Kidney (tissue), 14 donors: ENCODE data around the gene F2RL2. TPM values are rescaled to one million over a fixed set of nuclear protein-coding genes. Genes with fewer than 3 reads are reported as not detected.

ENCODE experiments used
- DNase-seq, 5 donors: peaks; one replicate each; pipeline ENCODE4 v3.0.0-alpha.2; 2013 to 2020
- FAIRE-seq: peaks from 2 replicates; lab custom pipeline; 2012; peaks lifted over from hg19 to GRCh38; lab: Jason Lieb, UNC
- H3K27ac ChIP-seq, 2 donors: one replicate each; pipeline ENCODE4 v1.7.0; 2013; ENCODE audit warnings: low read depth in 2 of 2, low read length in 2 of 2, inconsistent platforms in 1 of 2
- H3K27me3 ChIP-seq: one replicate; pipeline ENCODE4 v1.7.1; 2013; ENCODE audit warnings: low read length, inconsistent platforms; ENCODE audit not compliant: control insufficient read depth, insufficient read depth
- H3K36me3 ChIP-seq, 3 donors: one replicate each; pipeline versions ENCODE4 v1.7.0 to v1.7.1; 2013; ENCODE audit warnings: low read length in 3 of 3, control low read depth in 1 of 3, inconsistent platforms in 1 of 3; ENCODE audit not compliant: insufficient read depth in 3 of 3, control insufficient read depth in 2 of 3
- H3K4me1 ChIP-seq, 3 donors: one replicate each; pipeline versions ENCODE4 v1.7.0 to v1.7.1; 2013; ENCODE audit warnings: low read length in 3 of 3, inconsistent platforms in 1 of 3, low read depth in 1 of 3; ENCODE audit not compliant: control insufficient read depth in 2 of 3, insufficient read depth in 2 of 3
- H3K4me3 ChIP-seq, 3 donors: one replicate each; pipeline versions ENCODE4 v1.7.0 to v1.8.1; 2013; ENCODE audit warnings: low read length in 3 of 3, control low read depth in 1 of 3, inconsistent platforms in 1 of 3
- H3K9ac ChIP-seq, 3 donors: one replicate each; pipeline versions ENCODE4 v1.7.0 to v1.7.1; 2013; ENCODE audit warnings: low read length in 3 of 3, control low read depth in 1 of 3, inconsistent platforms in 1 of 3
- H3K9me3 ChIP-seq, 3 donors: one replicate each; pipeline versions ENCODE4 v1.7.0 to v1.7.1; 2013; ENCODE audit warnings: low read length in 3 of 3, control low read depth in 1 of 3, inconsistent platforms in 1 of 3; ENCODE audit not compliant: control insufficient read depth in 2 of 3, insufficient read depth in 1 of 3
- intact Hi-C: fragments of 100-400 bp; cut with DNase I; formaldehyde crosslinking; loops from one replicate; pipeline ENCODE4 v1.11.1; 2022
- polyA plus RNA-seq: library from polyadenylated mRNA; stranded (reverse); fragments of 350-450 nt; fragmentation: Illumina TruSeq; extraction: RNeasy Lipid Tissue Mini Kit (QIAGEN cat#74804); gene quantifications from one replicate; pipeline ENCODE4 v1.2.3, GENCODE V29; 2014; ENCODE audit warnings: low read depth, low replicate concordance; ENCODE audit not compliant: insufficient read depth
- total RNA-seq: library from RNA; stranded (reverse); fragmentation: NEBNext Ultra II Directional; extraction: Animal tissue kit (Norgen Biotek cat#: 25700); gene quantifications from one replicate; pipeline ENCODE4 v1.2.1, GENCODE V29; 2021
- TF ChIP-seq, protein P1 (sequence below): IDR thresholded peaks from 3 replicates; pipeline ENCODE4 v1.5.1; 2012; ENCODE audit warnings: mild to moderate bottlenecking, moderate library complexity, borderline replicate concordance; ENCODE audit not compliant: insufficient read depth; ENCODE audit errors: extremely low read depth
- donor health status: control.
- donor health status: control.
- donor health status: control.
- donor health status: control.
- donor health status: control.
- donor health status: DM: yes; HTN: yes; CAD: no.
- donor health status: Normal renal cell carcinoma (clear cell type).

The F2RL2 gene
- total and polyA plus RNA-seq, 2 donors from 2014 or later = 0.32 to 0.44 TPM

DNA sequence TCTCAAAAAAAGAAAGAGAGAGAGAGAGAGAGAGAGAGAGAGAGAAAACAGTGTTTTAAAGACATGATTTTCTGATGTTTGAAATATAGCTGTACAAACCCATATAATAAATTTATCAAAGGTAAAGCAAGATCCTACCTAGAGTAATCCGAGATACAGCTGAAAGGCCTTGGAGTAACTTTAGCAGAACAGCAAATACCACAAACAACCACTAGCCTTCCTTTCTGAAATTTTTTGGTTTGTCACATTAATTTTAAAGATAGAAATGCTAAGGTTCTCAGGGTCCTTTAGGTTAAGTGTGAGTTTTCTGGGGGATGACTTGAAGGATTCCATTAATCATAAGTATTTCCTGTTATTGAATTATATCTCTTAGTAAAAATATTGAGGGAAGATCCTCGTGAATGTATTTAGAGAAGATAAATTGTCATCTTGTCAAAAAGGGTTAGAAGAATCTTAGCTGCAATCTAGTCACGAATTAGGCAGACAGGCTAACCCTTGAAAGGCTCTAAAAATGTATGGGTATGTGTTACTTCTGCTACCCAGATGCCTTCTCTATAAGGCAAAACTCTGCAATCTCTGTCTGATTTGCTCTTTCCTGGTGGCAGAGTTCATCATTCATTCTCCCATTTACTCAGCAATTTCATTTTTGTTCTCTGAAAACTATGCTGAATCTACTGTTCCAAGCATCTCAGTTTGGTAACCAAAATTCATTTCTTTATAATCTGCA, 27.3 kb downstream of the F2RL2 start:
- no peaks in the 10 kb centered on the region for H3K9me3 ChIP-seq
- no peak overlapping the region for H3K27ac ChIP-seq
- TF ChIP-seq, protein P1, sequence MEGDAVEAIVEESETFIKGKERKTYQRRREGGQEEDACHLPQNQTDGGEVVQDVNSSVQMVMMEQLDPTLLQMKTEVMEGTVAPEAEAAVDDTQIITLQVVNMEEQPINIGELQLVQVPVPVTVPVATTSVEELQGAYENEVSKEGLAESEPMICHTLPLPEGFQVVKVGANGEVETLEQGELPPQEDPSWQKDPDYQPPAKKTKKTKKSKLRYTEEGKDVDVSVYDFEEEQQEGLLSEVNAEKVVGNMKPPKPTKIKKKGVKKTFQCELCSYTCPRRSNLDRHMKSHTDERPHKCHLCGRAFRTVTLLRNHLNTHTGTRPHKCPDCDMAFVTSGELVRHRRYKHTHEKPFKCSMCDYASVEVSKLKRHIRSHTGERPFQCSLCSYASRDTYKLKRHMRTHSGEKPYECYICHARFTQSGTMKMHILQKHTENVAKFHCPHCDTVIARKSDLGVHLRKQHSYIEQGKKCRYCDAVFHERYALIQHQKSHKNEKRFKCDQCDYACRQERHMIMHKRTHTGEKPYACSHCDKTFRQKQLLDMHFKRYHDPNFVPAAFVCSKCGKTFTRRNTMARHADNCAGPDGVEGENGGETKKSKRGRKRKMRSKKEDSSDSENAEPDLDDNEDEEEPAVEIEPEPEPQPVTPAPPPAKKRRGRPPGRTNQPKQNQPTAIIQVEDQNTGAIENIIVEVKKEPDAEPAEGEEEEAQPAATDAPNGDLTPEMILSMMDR = no peak
- no peaks in the 10 kb centered on the region for H3K4me1 ChIP-seq
- no peak for FAIRE-seq
- no peaks in the 10 kb centered on the region for H3K27me3 ChIP-seq
- H3K9ac ChIP-seq = no peak overlapping the region
- no peaks in the 10 kb centered on the region for H3K36me3 ChIP-seq
- DNase-seq = no peak
- no peak overlapping the region for H3K4me3 ChIP-seq
- intact Hi-C loops = no loop called here

DNA sequence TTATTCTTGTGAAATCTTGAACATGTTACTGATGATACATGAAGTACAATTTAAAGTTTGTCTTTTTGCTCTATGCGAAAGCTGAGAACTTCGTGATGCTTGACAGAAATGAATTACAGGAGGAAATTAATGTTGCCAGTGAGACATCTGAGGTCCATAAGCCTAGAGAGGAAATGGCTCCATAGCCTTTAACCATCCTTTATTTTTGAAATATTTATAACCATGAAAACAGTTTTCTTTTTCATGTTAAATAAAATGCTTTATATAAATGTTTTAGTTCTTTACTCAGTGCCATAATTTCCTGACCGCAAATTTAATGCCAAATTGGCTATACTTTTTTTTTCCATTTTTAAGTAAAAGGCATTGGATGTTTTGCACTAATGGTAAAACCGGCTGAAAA, 29.1 kb downstream of the F2RL2 start:
- H3K36me3 ChIP-seq = peaks cover 2 to 5% (median 4%) of the 10 kb centered on the region in 3 donors
- intact Hi-C loops = no loop called here
- H3K27ac ChIP-seq = no peak overlapping the region
- H3K9me3 ChIP-seq = no peaks in the 10 kb centered on the region
- no peak overlapping the region for H3K9ac ChIP-seq
- peak in 2 of 5 donors; percentile 34 to 58 for DNase-seq
- TF ChIP-seq, protein P1 = no peak
- H3K4me3 ChIP-seq = no peak overlapping the region
- no peak for FAIRE-seq
- H3K27me3 ChIP-seq = no peaks in the 10 kb centered on the region
- H3K4me1 ChIP-seq = no peaks in the 10 kb centered on the region

DNA sequence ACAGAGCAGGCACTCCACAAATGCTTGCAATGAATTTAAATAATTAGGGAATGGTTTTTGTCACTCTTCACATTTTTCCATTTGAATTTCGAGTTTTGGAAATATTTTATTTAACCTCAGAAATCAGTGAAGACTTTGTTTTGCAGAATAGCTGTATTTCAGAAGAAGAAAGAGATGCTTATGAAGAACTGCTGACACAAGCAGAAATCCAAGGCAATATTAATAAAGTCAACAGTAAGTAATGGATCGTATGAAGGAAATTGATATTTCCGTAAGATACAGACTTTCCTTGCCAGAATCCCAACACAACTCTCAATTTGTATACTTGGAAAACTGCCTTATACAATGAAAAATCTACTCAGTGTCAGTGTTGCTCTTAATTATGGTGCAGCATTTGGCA, 30.5 kb downstream of the F2RL2 start:
- FAIRE-seq (no peak), DNase-seq (no peak)
- no peaks in the 10 kb centered on the region for H3K9me3 ChIP-seq
- peaks cover 2 to 5% (median 4%) of the 10 kb centered on the region in 3 donors for H3K36me3 ChIP-seq
- no peaks in the 10 kb centered on the region for H3K27me3 ChIP-seq
- no peaks in the 10 kb centered on the region for H3K4me1 ChIP-seq
- no peak overlapping the region for H3K9ac ChIP-seq
- intact Hi-C loops = no loop called here
- H3K27ac ChIP-seq = no peak overlapping the region
- no peak overlapping the region for H3K4me3 ChIP-seq
- TF ChIP-seq, protein P1 = no peak
